Caco-2 (cell line): Measurements from ENCODE around the gene NMS. TPM values are rescaled to one million over a fixed set of nuclear protein-coding genes. Genes with fewer than 3 reads are reported as not detected.

Source experiments
- BruUV-seq: library from RNA; stranded (reverse); fragments of 400-500 nt; replicated peaks from 2 replicates; lab custom pipeline; 2021; lab: Mats Ljungman, UMichigan
- CTCF ChIA-PET: fragments of 300-600 bp; sonication (Branson Sonifier 250); formaldehyde crosslinking; loops from one replicate; lab custom pipeline; 2022; ENCODE audit warnings: antibody characterized with exemption; lab: Charles Lee
- POLR2A ChIA-PET: fragments of 300-600 bp; sonication (Branson Sonifier 250); formaldehyde crosslinking; loops from one replicate; lab custom pipeline; 2022; ENCODE audit warnings: antibody characterized with exemption; lab: Charles Lee
- DNase-seq, 2 experiments: peaks; one replicate each; pipeline versions ENCODE4 v3.0.0 to v3.0.0-alpha.2; 2020 to 2022
- H3K27me3 ChIP-seq: replicated peaks from 2 replicates; pipeline ENCODE4 v1.6.0; 2011; ENCODE audit warnings: low read length; ENCODE audit not compliant: control insufficient read depth, insufficient read depth
- H3K36me3 ChIP-seq: 2 replicates; pipeline ENCODE4 v1.5.1; 2011; ENCODE audit warnings: low read length; ENCODE audit not compliant: control insufficient read depth, insufficient read depth
- H3K4me1 ChIP-seq: fragments of 250-450 bp; sonication (Bioruptor Pico); 2 replicates; pipeline ENCODE4 v1.5.1; 2020; ENCODE audit warnings: mild to moderate bottlenecking
- H3K4me3 ChIP-seq: 2 replicates; pipeline ENCODE4 v1.5.1; 2011; ENCODE audit warnings: low read depth, mild to moderate bottlenecking, control low read depth, low read length
- H3K9me3 ChIP-seq: fragments of 250-450 bp; sonication (Bioruptor Pico); 2 replicates; pipeline ENCODE4 v1.5.1; 2020; ENCODE audit warnings: mild to moderate bottlenecking, moderate library complexity
- H3K27ac Mint-ChIP-seq: one replicate; pipeline ENCODE4 v1.8.0; 2022; ENCODE audit warnings: mixed read lengths; ENCODE audit not compliant: unreplicated experiment
- H3K27me3 Mint-ChIP-seq: one replicate; pipeline ENCODE4 v1.8.0; 2022; ENCODE audit warnings: mixed read lengths; ENCODE audit not compliant: insufficient read depth, unreplicated experiment
- H3K36me3 Mint-ChIP-seq: one replicate; pipeline ENCODE4 v1.8.0; 2022; ENCODE audit warnings: mild to moderate bottlenecking, mixed read lengths; ENCODE audit not compliant: insufficient read depth, unreplicated experiment
- H3K4me1 Mint-ChIP-seq: one replicate; pipeline ENCODE4 v1.8.0; 2022; ENCODE audit warnings: low read depth, mixed read lengths; ENCODE audit not compliant: unreplicated experiment
- H3K4me3 Mint-ChIP-seq: one replicate; pipeline ENCODE4 v1.8.0; 2022; ENCODE audit warnings: mild to moderate bottlenecking, moderate library complexity, mixed read lengths; ENCODE audit not compliant: unreplicated experiment
- H3K9me3 Mint-ChIP-seq: one replicate; pipeline ENCODE4 v1.8.0; 2022; ENCODE audit warnings: mixed read lengths; ENCODE audit not compliant: unreplicated experiment
- CTCF ChIP-seq, 2 experiments: fragments of 200-600 bp in 1 of 2; IDR thresholded peaks; 1 replicate in 1 of 2; 2 replicates in 1 of 2; pipeline versions ENCODE4 v1.5.1 to v1.8.0; 2011 to 2022; ENCODE audit warnings: antibody characterized with exemption in 1 of 2, control low read depth in 1 of 2, inconsistent platforms in 1 of 2, low read depth in 1 of 2, low read length in 1 of 2, mild to moderate bottlenecking in 1 of 2, moderate library complexity in 1 of 2; ENCODE audit not compliant: insufficient read depth in 1 of 2, severe bottlenecking in 1 of 2, unreplicated experiment in 1 of 2
- intact Hi-C: fragments of 100-400 bp; cut with micrococcal nuclease; formaldehyde crosslinking; loops from one replicate; pipeline ENCODE4 v1.10.0; 2022; ENCODE audit not compliant: unreplicated experiment
- total RNA-seq: library from RNA; stranded (reverse); gene quantifications from 2 replicates; pipeline ENCODE4 v1.2.3, GENCODE V29; 2022

The NMS gene
- total RNA-seq, 1 experiment from 2014 or later, result not detected

GRCh38 chr2:100424277-100424875 lies 45.9 kb upstream of the NMS start:
- H3K4me3 ChIP-seq, result no peak overlapping the region
- peaks cover 12% of the 10 kb centered on the region for H3K9me3 Mint-ChIP-seq
- H3K36me3 ChIP-seq, result no peaks in the 10 kb centered on the region
- no peaks in the 10 kb centered on the region for H3K27me3 ChIP-seq
- intact Hi-C loops, result no loop called here
- no peak overlapping the region for H3K27ac Mint-ChIP-seq
- no peak for TF ChIP-seq CTCF (IDR thresholded peaks at IDR 0.05; ENCODE audit: insufficient read depth in 1 of 2, low read depth in 1 of 2, low read length in 1 of 2, severe bottlenecking in 1 of 2, unreplicated experiment in 1 of 2)
- no peaks in the 10 kb centered on the region for H3K4me1 Mint-ChIP-seq
- no TSS peak for BruUV-seq
- H3K4me1 ChIP-seq, result no peaks in the 10 kb centered on the region
- no peak for DNase-seq
- H3K27me3 Mint-ChIP-seq, result peaks cover 16% of the 10 kb centered on the region
- H3K9me3 ChIP-seq, result no peaks in the 10 kb centered on the region
- no peak overlapping the region for H3K4me3 Mint-ChIP-seq
- ChIA-PET CTCF (no interaction called here), POLR2A (no interaction called here)
- H3K36me3 Mint-ChIP-seq, result no peaks in the 10 kb centered on the region

- Histone ChIP-seq H3K4me1 (no peaks in the 10 kb centered on the region), H3K4me3 (no peak overlapping the region), H3K36me3 (no peaks in the 10 kb centered on the region), H3K9me3 (no peaks in the 10 kb centered on the region), H3K27me3 (no peaks in the 10 kb centered on the region)
- H3K27ac Mint-ChIP-seq, result no peak overlapping the region
- H3K36me3 Mint-ChIP-seq, result no peaks in the 10 kb centered on the region
- H3K27me3 Mint-ChIP-seq, result peaks cover 16% of the 10 kb centered on the region
- CTCF ChIA-PET, result interaction anchor here (0.5 to 0.6 kb wide), 2 partner anchors 105 to 454 kb away, joined by 3 to 5 read pairs; no protein-coding TSS in a partner anchor
- no peak overlapping the region for H3K4me3 Mint-ChIP-seq
- no peak for DNase-seq
- H3K4me1 Mint-ChIP-seq, result no peaks in the 10 kb centered on the region
- POLR2A ChIA-PET, result no interaction called here
- intact Hi-C loops, result no loop called here
- TF ChIP-seq CTCF (IDR thresholded peaks at IDR 0.05; ENCODE audit: insufficient read depth in 1 of 2, low read depth in 1 of 2, low read length in 1 of 2, severe bottlenecking in 1 of 2, unreplicated experiment in 1 of 2), result no peak
- no TSS peak for BruUV-seq
- peaks cover 12% of the 10 kb centered on the region for H3K9me3 Mint-ChIP-seq
These were observed 45.2 kb upstream of the NMS start for GRCh38 chr2:100425107-100425506.

- H3K4me3 Mint-ChIP-seq, result no peak overlapping the region
- no TSS peak for BruUV-seq
- intact Hi-C loops, result no loop called here
These were observed 44.5 kb upstream of the NMS start for GRCh38 chr2:100425573-100426383.

More at GRCh38 chr2:100425573-100426383, 44.5 kb upstream of the NMS start:
- TF ChIP-seq CTCF (IDR thresholded peaks at IDR 0.05; ENCODE audit: insufficient read depth in 1 of 2, low read depth in 1 of 2, low read length in 1 of 2, severe bottlenecking in 1 of 2, unreplicated experiment in 1 of 2), result no peak
- Mint-ChIP-seq H3K4me1 (no peaks in the 10 kb centered on the region), H3K27me3 (peaks cover 16% of the 10 kb centered on the region), H3K9me3 (peaks cover 17% of the 10 kb centered on the region), H3K27ac (no peak overlapping the region), H3K36me3 (no peaks in the 10 kb centered on the region)
- no peaks in the 10 kb centered on the region for H3K36me3 ChIP-seq
- no peaks in the 10 kb centered on the region for H3K9me3 ChIP-seq
- POLR2A ChIA-PET, result no interaction called here
- no peaks in the 10 kb centered on the region for H3K4me1 ChIP-seq
- no peaks in the 10 kb centered on the region for H3K27me3 ChIP-seq
- DNase-seq, result no peak
- H3K4me3 ChIP-seq, result no peak overlapping the region
- CTCF ChIA-PET, result interaction anchor here (0.5 kb wide), 1 partner anchor 455 kb away, joined by 3 read pairs; no protein-coding TSS in a partner anchor
